Panc1 (cell line): ENCODE measurements around the gene ENPP6. TPM values are rescaled to one million over a fixed set of nuclear protein-coding genes. Genes with fewer than 3 reads are reported as not detected.

ENCODE experiments used
- ATAC-seq: fragments of 200-7000 bp; cut with Tn5 transposase; 2 replicates; pipeline ENCODE4 v1.9.1; 2020; ENCODE audit warnings: mild to moderate bottlenecking, moderate library complexity
- BruUV-seq: library from RNA; stranded (reverse); fragments of 400-500 nt; replicated peaks from 2 replicates; lab custom pipeline; 2021; lab: Mats Ljungman, UMichigan
- CTCF ChIA-PET: fragments of 300-600 bp; sonication (Branson Sonifier 250); formaldehyde crosslinking; loops from one replicate; lab custom pipeline; 2022; ENCODE audit warnings: antibody characterized with exemption; lab: Charles Lee
- POLR2A ChIA-PET: fragments of 300-600 bp; sonication (Branson Sonifier 250); formaldehyde crosslinking; loops from one replicate; lab custom pipeline; 2022; ENCODE audit warnings: antibody characterized with exemption; lab: Charles Lee
- DNase-seq: peaks from one replicate; pipeline ENCODE4 v3.0.0-alpha.2; 2010; ENCODE audit warnings: low read depth, low spot score
- H3K27ac ChIP-seq: 2 replicates; pipeline ENCODE4 v1.5.1; 2011; ENCODE audit warnings: mild to moderate bottlenecking, low read length, inconsistent platforms
- H3K27me3 ChIP-seq: fragments of 200-500 bp; sonication (Bioruptor generic); 2 replicates; pipeline ENCODE4 v1.6.0; 2014; ENCODE audit warnings: low read length, inconsistent platforms; ENCODE audit not compliant: control insufficient read depth, insufficient read depth
- H3K36me3 ChIP-seq: fragments of 200-500 bp; sonication (Bioruptor generic); 2 replicates; pipeline ENCODE4 v1.5.1; 2014; ENCODE audit warnings: inconsistent platforms, mild to moderate bottlenecking, low read length, moderate library complexity; ENCODE audit not compliant: control insufficient read depth, insufficient read depth
- H3K4me1 ChIP-seq: 2 replicates; pipeline ENCODE4 v1.5.1; 2011; ENCODE audit warnings: inconsistent platforms, mild to moderate bottlenecking, low read length, moderate library complexity; ENCODE audit not compliant: control insufficient read depth, insufficient read depth
- H3K4me3 ChIP-seq, 2 experiments: 2 replicates each; pipeline ENCODE4 v1.5.1; 2011 to 2012; ENCODE audit warnings: low read depth in 2 of 2, low read length in 2 of 2, mild to moderate bottlenecking in 2 of 2, inconsistent platforms in 1 of 2, moderate library complexity in 1 of 2
- H3K9me3 ChIP-seq: fragments of 200-500 bp; sonication (Bioruptor generic); 2 replicates; pipeline ENCODE4 v1.5.1; 2014; ENCODE audit warnings: low read depth, mild to moderate bottlenecking, inconsistent platforms, low read length, moderate library complexity; ENCODE audit not compliant: control insufficient read depth, insufficient read depth
- POLR2AphosphoS5 ChIP-seq: IDR thresholded peaks from 2 replicates; pipeline ENCODE4 v1.6.1; 2012; ENCODE audit warnings: mild to moderate bottlenecking, low read depth, low read length, moderate library complexity
- SIN3A ChIP-seq: IDR thresholded peaks from 2 replicates; pipeline ENCODE4 v1.6.1; 2012; ENCODE audit warnings: low read depth, mild to moderate bottlenecking, low read length, moderate library complexity, borderline replicate concordance; ENCODE audit not compliant: insufficient read depth
- TCF7L2 ChIP-seq: IDR thresholded peaks from 2 replicates; pipeline ENCODE4 v1.6.1; 2011; ENCODE audit warnings: mild to moderate bottlenecking, low read depth, low read length, inconsistent platforms
- in situ Hi-C: cut with HindIII; loops from 2 replicates; pipeline ENCODE4 v1.10.0; 2016; ENCODE audit warnings: low sequenced_read_pairs, low pct_unique_long_range_greater_than_20kb
- intact Hi-C: fragments of 100-400 bp; cut with micrococcal nuclease; formaldehyde crosslinking; loops from one replicate; pipeline ENCODE4 v1.10.0; 2022; ENCODE audit not compliant: unreplicated experiment
- total RNA-seq: library from RNA; stranded (reverse); gene quantifications from one replicate; pipeline ENCODE4 v1.2.1, GENCODE V29; 2021; ENCODE audit not compliant: unreplicated experiment
- TF ChIP-seq, protein P1 (sequence below), 2 experiments: IDR thresholded peaks; 2 replicates each; pipeline ENCODE4 v1.6.1; 2011 to 2012; ENCODE audit warnings: low read depth in 2 of 2, control low read depth in 1 of 2, low read length in 1 of 2, mild to moderate bottlenecking in 1 of 2, moderate library complexity in 1 of 2; ENCODE audit not compliant: insufficient read depth in 1 of 2
- TF ChIP-seq, protein P2 (sequence below): fragments of 450-650 bp; IDR thresholded peaks from 2 replicates; pipeline ENCODE4 v1.5.1; 2017; ENCODE audit warnings: mild to moderate bottlenecking

The ENPP6 gene
- total RNA-seq, 1 experiment from 2014 or later = not detected

DNA sequence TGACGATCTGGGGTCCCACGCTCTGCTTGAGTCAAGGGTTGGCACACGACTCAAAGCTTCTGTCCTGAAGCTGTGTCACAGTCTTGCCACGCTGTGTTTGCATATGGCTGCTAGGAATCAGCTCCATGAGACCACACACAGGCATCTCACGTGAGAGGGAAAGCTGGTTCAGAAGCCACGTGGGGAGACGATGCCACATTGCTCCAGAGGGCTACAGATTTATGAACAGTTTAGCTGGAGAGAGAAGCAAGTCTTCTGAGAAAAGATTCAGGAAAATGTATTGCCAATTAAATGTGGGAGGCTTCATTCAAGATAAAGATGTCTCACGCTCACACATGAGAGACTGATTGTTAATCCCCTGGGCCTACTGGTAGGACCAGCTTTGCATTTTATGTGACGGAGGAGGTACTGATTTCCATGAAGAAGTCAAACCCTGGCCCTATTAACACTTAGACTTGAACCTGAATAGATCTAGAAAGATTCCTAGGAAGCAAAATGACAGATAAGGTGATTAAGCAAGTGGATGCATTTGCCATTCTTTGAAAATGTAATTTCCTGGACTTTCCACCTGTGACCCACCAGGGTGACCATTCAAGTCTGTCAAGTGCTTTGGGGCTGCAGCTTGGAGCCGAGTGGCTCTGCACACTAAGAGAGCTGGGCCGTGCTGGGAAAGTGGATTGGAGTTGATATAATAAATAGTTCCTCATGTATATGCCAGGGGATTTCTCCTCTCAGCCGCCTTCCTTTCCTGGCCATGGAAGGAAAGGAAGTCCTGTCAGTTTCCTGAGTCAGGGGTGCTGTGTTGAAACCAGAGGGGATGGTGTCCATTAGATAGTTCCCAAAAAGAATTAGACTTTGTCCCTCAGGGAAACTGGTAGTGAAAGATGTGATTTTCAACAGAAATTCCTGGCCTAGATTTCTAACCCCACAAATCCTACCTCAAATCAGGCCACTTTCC, 29.0 kb downstream of the ENPP6 start:
- ChIA-PET POLR2A (no interaction called here), CTCF (interaction anchor here (0.6 kb wide), 1 partner anchor 20 kb away, joined by 3 read pairs; no protein-coding TSS in a partner anchor)
- H3K4me3 ChIP-seq = no peak overlapping the region
- TF ChIP-seq, protein P1, sequence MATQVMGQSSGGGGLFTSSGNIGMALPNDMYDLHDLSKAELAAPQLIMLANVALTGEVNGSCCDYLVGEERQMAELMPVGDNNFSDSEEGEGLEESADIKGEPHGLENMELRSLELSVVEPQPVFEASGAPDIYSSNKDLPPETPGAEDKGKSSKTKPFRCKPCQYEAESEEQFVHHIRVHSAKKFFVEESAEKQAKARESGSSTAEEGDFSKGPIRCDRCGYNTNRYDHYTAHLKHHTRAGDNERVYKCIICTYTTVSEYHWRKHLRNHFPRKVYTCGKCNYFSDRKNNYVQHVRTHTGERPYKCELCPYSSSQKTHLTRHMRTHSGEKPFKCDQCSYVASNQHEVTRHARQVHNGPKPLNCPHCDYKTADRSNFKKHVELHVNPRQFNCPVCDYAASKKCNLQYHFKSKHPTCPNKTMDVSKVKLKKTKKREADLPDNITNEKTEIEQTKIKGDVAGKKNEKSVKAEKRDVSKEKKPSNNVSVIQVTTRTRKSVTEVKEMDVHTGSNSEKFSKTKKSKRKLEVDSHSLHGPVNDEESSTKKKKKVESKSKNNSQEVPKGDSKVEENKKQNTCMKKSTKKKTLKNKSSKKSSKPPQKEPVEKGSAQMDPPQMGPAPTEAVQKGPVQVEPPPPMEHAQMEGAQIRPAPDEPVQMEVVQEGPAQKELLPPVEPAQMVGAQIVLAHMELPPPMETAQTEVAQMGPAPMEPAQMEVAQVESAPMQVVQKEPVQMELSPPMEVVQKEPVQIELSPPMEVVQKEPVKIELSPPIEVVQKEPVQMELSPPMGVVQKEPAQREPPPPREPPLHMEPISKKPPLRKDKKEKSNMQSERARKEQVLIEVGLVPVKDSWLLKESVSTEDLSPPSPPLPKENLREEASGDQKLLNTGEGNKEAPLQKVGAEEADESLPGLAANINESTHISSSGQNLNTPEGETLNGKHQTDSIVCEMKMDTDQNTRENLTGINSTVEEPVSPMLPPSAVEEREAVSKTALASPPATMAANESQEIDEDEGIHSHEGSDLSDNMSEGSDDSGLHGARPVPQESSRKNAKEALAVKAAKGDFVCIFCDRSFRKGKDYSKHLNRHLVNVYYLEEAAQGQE (IDR thresholded peaks at IDR 0.05; ENCODE audit: insufficient read depth in 1 of 2, low read depth in 2 of 2, low read length in 1 of 2) = no peak
- TF ChIP-seq TCF7L2 = no peak
- intact Hi-C loops = no loop called here
- in situ Hi-C loops = no loop called here
- no peaks in the 10 kb centered on the region for H3K9me3 ChIP-seq
- DNase-seq (no peak), ATAC-seq (no peak)
- no TSS peak for BruUV-seq
- no peaks in the 10 kb centered on the region for H3K4me1 ChIP-seq
- H3K36me3 ChIP-seq = no peaks in the 10 kb centered on the region
- H3K27me3 ChIP-seq = no peaks in the 10 kb centered on the region
- H3K27ac ChIP-seq = no peak overlapping the region

DNA sequence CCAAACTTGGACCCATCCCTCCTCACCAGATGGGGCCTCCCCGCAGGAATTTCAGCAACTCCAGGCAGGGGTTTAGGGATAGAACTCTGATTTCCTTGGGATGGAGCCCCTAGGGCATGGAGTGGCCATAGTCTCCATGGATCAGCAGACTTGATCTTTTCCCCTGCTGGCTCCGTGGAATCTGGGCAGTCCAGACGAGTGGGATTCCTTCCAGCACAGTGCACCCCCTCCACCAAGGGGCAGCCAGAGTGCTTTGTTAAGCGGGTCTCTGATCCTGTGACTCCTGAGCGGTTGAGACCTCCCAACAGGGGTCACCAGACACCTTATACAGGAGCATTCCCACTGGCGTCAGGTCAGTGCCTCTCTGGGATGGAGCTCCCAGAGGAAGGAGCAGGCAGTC, 40.4 kb downstream of the ENPP6 start:
- ATAC-seq (no peak), DNase-seq (no peak)
- Histone ChIP-seq H3K4me1 (no peaks in the 10 kb centered on the region), H3K4me3 (no peak overlapping the region), H3K27ac (no peak overlapping the region), H3K9me3 (no peaks in the 10 kb centered on the region), H3K36me3 (no peaks in the 10 kb centered on the region), H3K27me3 (no peaks in the 10 kb centered on the region)
- ChIA-PET POLR2A (no interaction called here), CTCF (no interaction called here)
- in situ Hi-C loops = no loop called here
- no peak for TF ChIP-seq TCF7L2
- TF ChIP-seq SIN3A = no peak
- TF ChIP-seq POLR2AphosphoS5 = no peak
- TF ChIP-seq, protein P2, sequence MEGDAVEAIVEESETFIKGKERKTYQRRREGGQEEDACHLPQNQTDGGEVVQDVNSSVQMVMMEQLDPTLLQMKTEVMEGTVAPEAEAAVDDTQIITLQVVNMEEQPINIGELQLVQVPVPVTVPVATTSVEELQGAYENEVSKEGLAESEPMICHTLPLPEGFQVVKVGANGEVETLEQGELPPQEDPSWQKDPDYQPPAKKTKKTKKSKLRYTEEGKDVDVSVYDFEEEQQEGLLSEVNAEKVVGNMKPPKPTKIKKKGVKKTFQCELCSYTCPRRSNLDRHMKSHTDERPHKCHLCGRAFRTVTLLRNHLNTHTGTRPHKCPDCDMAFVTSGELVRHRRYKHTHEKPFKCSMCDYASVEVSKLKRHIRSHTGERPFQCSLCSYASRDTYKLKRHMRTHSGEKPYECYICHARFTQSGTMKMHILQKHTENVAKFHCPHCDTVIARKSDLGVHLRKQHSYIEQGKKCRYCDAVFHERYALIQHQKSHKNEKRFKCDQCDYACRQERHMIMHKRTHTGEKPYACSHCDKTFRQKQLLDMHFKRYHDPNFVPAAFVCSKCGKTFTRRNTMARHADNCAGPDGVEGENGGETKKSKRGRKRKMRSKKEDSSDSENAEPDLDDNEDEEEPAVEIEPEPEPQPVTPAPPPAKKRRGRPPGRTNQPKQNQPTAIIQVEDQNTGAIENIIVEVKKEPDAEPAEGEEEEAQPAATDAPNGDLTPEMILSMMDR = no peak
- TF ChIP-seq, protein P1 (IDR thresholded peaks at IDR 0.05; ENCODE audit: insufficient read depth in 1 of 2, low read depth in 2 of 2, low read length in 1 of 2) = no peak
- BruUV-seq = no TSS peak
- intact Hi-C loops = no loop called here
